ENCODE results near the gene APBA2.

DNA sequence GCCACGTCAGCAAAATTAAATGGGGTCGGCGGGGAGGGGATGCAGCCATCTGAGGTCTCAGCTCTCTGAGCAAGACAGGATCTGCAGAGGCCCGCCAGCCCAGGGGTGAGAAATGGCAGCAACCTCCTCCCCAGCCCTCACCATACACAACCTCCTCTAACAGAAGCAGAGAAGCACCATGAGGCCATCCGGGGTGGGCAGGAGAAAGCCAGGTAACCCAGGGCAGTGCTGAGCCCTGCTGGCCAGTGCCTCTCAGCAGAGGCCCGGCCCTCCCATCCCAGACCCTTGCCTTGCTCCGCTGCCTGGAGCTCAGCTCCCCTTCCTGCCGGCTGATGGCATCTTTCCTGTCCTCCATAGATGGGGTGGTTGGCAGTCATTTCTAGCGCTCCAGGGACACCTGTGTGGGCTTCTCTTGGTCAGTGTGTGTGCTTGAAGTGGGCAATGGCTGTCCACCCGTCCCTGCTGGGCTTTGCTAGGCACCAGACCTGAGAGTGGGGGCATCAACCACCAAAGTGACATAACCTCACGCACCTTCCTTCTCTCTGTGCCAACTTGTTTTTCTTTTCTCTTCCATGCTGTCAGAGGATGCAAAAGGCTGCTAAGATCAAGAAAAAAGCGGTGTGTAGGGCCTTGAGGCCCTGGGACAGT lies 208.0 kb downstream of the APBA2 start:
- TF ChIP-seq, protein P1, sequence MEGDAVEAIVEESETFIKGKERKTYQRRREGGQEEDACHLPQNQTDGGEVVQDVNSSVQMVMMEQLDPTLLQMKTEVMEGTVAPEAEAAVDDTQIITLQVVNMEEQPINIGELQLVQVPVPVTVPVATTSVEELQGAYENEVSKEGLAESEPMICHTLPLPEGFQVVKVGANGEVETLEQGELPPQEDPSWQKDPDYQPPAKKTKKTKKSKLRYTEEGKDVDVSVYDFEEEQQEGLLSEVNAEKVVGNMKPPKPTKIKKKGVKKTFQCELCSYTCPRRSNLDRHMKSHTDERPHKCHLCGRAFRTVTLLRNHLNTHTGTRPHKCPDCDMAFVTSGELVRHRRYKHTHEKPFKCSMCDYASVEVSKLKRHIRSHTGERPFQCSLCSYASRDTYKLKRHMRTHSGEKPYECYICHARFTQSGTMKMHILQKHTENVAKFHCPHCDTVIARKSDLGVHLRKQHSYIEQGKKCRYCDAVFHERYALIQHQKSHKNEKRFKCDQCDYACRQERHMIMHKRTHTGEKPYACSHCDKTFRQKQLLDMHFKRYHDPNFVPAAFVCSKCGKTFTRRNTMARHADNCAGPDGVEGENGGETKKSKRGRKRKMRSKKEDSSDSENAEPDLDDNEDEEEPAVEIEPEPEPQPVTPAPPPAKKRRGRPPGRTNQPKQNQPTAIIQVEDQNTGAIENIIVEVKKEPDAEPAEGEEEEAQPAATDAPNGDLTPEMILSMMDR (conservative IDR thresholded peaks at IDR 0.05; ENCODE audit: low read depth, low read length): no peak
- no peak for TF ChIP-seq EZH2 (IDR thresholded peaks at IDR 0.05; ENCODE audit: borderline replicate concordance, low read depth, low read length, poor library complexity, severe bottlenecking)
